Coronary artery (tissue), 2 donors: ENCODE results near the gene FLYWCH1.

Source experiments
- DNase-seq: peaks from one replicate; pipeline ENCODE4 v3.0.0-alpha.2; 2017; ENCODE audit warnings: low spot score
- H3K27ac ChIP-seq, 2 donors: fragments of 200-600 bp; sonication (generic); one replicate each; pipeline ENCODE4 v1.5.1; 2016 to 2019
- H3K4me3 ChIP-seq: fragments of 200-600 bp; sonication (generic); 2 replicates; pipeline ENCODE4 v1.5.1; 2016; ENCODE audit warnings: mild to moderate bottlenecking, moderate library complexity
- CTCF ChIP-seq: fragments of 200-600 bp; sonication (generic); IDR thresholded peaks from one replicate; pipeline ENCODE4 v1.5.1; 2019; ENCODE audit warnings: antibody characterized with exemption

FLYWCH1 gene

DNA sequence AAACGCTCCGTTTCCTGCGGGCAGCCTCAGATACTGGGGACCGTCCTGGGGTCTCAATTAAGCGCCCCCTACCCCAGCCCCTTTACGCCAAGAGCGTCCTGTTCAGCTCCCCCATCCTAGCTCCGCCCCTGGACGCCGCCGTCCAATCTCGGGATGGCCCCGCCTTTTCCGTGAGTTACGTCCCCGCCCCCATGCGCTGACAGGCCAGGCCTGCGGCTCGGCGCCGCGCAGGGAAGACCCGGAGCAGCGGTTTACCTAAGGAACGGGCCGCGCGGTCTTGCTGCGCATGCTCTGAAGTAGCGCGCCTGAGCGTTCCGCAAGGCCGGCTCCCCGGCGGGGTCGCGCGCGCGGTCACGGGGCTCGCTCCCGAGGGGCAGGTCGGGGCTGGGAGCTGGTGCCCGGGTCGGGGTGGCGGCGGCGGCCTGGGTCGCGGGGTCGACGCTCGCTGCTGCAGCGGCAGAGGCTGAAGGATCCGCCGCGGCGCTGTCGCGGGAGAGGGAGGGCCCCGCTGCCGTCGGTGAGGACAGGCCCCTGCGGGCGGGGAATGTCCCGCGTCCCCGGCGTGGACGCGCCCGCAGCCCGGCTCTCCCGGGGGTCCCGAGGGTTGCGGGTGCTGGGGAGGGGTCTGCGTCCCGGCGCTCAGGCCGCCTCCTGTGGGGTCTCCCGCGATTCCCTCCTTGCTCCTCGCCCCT lies at the start of gene FLYWCH1:
Gene FLYWCH1, plus strand, starts transcription at position 294 of the 692 bp plus-strand sequence. CDS start 17,755 bp downstream, outside the sequence.
- no peak for TF ChIP-seq CTCF
- DNase-seq, result peak; percentile 98
- Histone ChIP-seq H3K4me3 (peak within 1 kb of the TSS; percentile 86), H3K27ac (peak within 1 kb of the TSS; percentile 92 to 93)

DNA sequence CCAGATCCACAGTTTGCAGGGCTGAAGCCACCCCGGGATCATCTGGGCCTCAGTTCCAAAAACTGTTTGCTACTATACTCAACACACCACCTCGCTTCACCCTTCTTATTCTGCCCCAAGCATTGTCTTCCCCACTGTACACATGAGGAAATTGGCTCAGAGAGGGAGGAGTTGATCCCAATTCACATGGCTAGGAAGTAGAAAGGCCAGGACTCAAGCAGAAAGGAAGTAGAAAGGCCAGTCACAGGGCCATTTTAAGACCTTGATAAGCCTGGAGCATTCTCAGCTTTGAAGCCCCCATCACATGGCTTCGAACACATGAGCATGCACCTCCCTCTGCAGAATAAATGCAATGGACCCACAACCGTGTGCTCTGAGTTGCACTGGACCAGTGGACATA lies 46.1 kb upstream of the FLYWCH1 start:
- no peak overlapping the region for H3K27ac ChIP-seq
- no peak overlapping the region for H3K4me3 ChIP-seq
- DNase-seq, result no peak
- no peak for TF ChIP-seq CTCF

GRCh38 chr16:2866431-2866830 lies 45.3 kb upstream of the FLYWCH1 start:
- H3K4me3 ChIP-seq, result no peak overlapping the region
- no peak for TF ChIP-seq CTCF
- no peak for DNase-seq

GRCh38 chr16:2867661-2867986 lies 44.1 kb upstream of the FLYWCH1 start:
- TF ChIP-seq CTCF, result no peak
- DNase-seq, result no peak
- peak overlapping the region; percentile 94 for H3K4me3 ChIP-seq

More at GRCh38 chr16:2866431-2866830, 45.3 kb upstream of the FLYWCH1 start:
- no peak overlapping the region for H3K27ac ChIP-seq

DNA sequence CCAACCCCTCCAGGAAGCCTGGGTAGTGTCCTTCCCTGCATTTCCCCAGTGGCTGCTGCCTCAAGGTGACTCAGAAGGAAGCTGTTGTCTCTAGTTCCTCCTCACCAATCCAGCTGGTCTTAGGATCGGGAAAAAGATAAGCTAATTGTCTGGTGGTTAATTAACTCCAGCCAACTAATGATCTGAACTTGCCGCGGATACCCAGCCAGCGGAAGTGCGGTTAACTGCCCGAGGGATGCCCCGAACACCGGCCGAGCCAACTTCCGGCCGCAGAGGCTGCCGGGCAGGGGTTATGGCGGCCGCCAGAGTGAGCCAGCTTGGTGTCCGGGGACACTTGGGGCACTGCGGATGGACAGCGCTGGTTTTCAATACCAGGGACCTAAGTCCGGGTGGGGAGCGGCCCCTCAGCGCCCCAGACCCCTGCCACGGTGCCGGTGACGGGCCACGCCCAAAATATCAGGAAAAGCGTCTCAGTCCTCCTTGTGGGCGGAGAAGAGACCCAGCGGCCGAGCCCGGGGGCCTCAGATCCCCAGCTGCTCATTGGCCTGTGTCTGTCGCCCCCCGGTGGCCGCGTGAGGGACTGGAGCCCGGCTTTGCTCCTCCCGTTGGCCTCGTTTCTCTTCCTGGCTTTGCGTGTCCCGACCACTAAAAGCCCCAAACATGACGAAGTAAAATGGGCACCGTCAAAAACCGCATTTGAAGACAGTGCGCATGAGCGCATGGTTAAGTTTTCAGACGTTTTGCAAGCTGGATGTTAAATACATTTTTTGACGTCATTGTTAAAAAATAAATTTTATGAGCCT lies 43.5 kb upstream of the FLYWCH1 start:
- TF ChIP-seq CTCF, result peak; percentile 95
- DNase-seq, result peak; percentile 95
- Histone ChIP-seq H3K4me3 (peak overlapping the region; percentile 94), H3K27ac (peak overlapping the region; percentile 74 to 98)

More at GRCh38 chr16:2867661-2867986, 44.1 kb upstream of the FLYWCH1 start:
- peak overlapping the region; percentile 74 to 98 for H3K27ac ChIP-seq

GRCh38 chr16:2871926-2872325 lies 39.8 kb upstream of the FLYWCH1 start:
- TF ChIP-seq CTCF, result no peak
- Histone ChIP-seq H3K4me3 (no peak overlapping the region), H3K27ac (no peak overlapping the region)
- peak; percentile 57 for DNase-seq
